GM21529 (cell line): ENCODE results near the gene SSR2.
"Not testable (repeated sequence)": the region's sequence is repeated elsewhere in the genome, so short reads cannot be mapped to it uniquely, and the experiment has no call there.

Experiments
- ATAC-seq: cut with Tn5 transposase; IDR thresholded peaks from one replicate; pipeline ENCODE4 v1.9.1; 2021; ENCODE audit not compliant: unreplicated experiment

The SSR2 gene

DNA sequence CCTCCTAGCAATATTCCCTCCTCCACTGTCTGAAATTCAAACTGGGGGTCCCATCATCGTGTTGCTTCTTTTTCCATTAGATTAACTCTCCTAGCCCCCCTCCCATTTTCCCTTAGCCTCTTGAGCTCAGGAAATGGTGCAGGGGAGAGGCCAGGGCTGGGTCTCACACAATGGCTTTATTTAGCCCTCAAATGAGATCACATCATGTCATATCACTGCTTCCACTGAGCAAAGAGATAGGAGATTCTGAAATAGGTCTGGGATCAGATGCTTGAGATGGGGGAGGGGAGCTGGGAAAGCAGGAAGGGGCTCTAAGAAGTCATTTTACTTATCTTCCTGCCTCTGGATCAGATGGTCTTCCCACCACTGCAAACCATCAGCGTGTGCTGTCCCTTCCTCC lies 24.6 kb downstream of the SSR2 start:
- ATAC-seq = no peak

DNA sequence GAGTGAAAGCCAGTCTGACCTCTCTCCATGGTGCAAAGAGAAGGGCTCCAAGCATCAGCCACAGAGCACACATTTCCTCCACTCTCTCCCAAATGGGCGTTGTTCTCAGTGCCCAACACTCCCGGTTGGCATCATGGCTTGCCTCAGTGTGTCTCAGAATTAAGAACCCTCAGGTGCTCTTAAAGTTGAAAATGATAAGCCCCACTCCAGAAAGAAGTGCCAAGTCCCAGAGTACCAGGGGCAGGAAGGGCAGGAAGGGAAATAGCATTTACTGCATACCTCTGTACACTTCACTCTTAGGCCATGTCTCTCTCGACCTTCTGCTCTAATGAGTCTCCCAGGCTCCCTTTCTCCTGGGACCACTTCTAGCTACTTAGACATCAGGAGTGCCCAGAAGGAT lies 27.2 kb downstream of the SSR2 start:
- ATAC-seq = no peak

DNA sequence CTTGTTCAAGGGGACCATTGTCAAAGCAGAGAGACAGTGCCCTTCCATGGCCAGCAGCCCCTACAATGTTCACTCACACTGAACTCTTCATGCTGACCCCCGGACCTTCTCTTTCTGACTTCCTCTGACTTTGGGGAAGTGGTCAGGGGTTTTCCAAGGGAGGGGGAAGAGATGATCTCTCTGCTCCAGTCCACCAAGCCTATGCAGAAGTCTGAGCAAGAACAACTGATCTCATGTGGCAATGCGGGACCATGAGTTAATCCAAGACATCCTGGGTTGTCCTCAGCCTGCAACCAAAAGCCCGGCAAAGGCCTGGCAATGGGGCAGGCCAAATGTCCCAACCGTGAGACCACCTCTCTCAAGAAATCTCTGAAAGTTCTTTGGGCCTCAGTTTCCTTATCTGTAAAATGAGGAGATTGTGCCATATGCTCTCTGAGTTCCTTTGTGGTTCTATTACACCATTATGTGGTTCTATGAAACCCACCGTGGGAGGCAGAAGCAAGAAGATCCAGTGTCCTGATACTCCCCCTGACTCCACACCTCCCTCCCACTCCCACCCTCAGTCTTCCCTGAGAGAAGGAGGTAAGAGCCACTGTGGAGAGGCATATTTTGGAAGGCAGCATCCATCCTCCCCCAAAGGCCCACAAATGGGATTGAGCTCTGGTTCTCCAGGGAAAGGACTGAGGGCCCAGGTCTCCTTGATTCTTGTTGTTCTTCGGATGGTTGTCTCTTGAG lies 30.6 kb downstream of the SSR2 start:
- no peak for ATAC-seq

DNA sequence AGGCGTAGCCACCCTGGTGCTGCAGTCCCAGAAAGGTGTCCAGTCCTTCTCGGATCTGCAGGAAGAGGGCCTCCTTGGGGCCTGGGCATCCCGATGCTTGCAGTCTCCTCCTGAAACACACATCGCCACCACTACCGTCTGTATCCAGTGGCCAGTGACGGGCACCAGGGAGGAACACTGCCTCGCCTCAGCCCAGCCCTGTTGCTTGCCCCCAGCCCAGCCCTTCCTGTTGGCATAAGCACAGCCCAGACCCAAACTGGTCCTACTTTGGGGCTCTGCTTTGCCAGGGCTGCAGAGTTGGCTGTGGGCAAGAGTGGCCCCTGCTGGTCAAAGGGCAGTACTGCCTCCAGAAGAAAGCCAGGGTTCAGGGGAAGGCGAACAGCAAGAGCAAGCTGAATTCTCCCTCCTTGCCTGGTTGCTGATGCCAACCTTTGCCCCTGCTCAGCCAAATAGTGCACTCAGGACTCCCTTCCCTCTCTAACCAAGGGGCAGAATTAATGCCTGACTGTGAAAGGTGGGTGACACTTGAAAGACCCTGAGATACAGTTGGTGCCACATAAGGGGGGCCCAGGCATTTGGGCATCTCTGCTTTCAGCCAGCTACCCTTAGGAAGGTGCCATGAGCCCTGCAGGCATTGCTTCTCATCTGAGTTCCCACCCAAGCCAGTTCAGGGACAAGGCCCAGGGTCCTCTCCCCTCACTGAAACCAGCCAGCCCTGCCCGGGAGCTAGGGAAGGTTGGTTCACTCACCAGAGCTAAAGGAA lies 31.3 kb downstream of the SSR2 start:
- peak; percentile 67 for ATAC-seq

DNA sequence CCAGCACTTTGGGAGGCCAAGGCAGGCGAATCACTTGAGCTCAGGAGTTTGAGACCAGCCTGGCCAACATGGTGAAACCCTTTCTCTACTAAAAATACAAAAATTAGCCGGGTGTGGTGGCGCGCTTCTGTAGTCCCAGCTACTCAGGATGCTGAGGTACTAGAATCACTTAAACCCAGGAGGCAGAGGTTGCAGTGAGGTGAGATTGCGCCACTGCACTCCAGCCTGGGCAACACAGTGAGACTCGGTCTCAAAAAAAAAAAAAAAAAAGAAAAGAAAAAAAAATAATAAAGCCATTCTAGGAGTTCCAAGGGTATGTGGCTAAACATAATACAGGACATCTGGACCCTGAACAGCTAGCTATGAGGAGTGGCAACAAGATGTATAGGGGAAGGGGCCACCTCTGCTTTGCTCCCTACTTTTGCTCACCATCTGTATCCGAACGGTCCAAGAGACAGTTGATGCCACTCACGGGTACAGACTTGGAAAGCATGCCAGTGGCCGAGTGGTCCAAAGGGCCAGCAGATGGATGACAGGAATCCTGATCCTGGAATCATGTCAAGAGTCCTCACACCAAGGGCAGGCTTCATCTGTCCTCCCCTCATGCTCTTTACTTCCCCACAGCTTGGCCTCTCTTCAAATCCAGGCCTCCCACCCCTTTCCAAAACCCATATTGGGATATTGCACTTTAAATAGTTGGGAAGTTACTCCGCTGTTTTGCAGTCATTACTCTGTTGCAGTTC lies 35.7 kb downstream of the SSR2 start:
- ATAC-seq = not testable (repeated sequence)

DNA sequence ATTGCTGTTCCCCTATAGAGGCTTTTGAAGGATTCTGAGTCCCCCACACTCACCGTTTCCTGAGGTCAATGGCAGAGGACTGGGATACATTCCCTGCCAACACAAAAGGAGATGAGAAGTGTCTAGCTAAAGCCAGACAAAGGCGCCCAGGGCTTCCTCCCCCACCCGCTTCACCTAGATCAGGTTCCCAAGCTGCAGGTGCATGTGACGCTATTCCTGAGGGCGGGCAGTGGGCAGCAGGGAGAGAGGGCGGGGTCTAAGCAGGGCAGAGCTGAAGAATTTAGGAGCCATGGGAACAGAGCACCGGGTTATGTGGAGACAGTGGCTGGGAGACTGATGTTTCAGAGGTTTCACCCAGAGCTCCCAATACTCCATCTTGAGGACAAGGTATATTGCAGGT lies 36.4 kb downstream of the SSR2 start:
- ATAC-seq = no peak

DNA sequence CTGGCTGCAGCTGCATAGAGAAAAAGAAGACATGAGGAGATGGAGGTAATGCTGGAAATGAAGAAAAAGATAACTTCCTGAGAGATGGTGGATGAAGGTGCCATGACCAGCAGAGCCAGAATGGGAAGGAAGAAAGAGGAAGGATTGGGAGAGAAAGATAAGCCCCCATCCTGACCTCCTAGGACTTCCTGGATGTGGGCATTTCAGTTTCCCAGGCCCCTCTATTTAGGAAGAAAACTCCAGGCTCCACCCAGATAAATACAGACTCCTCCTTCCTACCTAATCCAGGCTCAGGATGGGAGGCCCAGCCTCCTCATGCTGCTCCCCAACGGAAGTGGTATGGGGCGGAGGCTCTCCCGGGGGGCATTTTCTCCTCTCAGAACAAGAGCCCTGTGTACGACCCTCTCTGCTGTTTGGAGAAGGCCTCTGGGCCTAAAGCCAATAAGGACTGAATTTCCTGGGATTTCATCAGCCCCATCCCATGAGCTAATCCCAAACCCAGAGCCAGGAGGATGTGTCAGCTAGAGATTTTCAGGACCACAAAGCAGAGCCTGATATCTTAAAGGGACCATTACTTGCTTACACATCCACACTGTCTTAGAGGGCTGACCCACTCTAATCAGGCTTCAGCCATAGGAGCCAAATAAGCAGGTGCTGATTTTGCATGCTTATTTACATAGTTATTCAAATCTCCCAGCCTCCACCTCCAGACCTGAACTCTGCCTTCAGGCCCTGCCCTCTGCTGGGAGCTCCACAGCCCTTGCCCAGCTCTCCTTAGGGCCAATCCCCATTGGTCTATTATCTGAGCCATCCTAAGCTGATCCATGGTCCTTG lies 37.3 kb downstream of the SSR2 start:
- no peak for ATAC-seq

DNA sequence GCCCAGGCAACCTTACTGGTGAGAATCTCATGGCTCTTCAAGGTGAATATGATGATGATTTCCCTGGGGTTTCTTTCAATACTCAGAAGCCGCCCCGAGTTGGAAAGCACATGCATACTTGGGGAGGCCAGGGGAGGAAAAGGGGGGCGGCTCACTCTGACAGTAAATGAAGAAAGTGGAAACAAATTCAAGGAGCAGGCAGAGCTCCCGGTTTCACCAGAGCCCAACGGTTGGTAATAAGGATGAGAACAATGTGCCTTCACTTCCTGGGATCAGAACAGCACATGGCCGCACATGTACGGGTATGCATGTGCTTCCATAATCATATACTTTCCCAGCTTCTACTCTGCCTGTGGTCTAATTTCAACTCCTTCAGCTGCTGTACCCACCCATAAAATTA lies 38.6 kb downstream of the SSR2 start:
- ATAC-seq = no peak

DNA sequence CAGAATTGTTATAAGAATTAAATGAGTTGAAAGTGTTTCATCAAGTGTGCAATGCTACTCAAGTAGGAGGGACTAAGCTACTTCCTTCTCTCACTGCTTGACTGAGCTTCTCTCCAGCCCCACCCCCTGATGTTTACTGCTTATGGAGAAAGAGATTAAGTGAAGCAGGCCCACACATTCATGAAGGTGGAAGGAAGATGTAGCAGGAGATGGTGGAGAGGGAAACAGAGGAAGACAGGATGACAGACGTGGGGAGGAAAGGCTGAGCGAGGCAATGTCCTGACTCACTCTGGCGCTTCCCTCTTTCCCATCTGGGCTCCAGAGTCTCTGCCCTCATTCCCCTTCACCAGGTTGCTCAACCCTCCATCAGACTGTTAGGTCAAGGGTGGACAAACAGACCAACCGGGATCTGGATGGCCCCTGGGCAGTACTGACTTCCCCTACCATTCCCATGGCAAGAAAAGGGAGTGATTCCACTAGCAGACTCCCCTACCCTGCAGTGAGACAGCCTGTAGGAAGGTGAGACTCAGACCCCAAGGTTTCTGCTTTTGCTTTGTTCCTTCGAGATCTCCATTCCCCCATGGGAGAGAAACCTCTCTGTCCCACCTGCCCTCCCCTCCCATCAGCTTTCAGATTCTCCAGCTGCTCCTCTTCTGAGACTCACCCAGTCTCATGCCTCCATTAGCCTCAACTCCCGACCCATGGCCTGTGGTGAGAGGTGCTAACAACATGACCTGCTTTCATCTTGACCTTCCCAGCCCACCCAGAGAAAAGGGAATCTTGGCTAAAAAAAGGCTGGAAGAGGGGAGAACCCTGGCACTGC lies 39.3 kb downstream of the SSR2 start:
- no peak for ATAC-seq

DNA sequence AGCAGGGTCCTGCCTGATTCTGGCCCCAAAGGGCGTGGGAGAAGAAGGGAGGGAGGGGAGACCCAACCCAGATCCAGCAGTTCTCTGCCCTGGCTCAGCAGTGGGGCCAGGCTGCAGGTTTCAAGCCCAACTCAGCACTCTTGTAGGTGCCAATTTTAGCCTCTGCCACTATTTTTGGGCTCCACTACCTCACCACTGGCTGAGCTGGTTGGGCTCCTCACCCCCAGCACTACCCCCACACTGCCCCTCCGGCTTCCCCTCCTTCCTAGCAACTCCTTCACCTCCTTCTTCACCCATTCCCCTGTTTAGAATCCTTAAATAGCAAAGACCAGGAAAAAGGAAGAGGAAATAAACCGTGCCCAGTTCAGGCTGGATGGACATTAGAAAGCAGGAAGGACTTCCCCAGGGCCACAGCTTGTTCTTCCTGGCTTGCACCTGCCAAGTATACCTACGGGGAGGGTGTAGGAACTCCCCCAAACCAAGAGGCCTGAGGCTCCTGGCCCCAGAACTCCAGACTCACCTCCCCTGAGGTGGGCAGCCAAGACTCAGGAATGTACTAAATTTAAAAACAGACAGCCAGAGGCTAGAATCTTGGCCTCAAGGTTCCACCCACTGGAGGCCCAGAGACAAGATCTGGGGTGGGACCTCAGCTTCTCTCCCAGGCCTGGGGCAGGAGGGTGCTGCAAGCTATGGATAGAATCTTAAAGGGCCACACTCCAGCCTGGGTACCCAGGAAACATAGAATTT lies 41.0 kb downstream of the SSR2 start:
- no peak for ATAC-seq

DNA sequence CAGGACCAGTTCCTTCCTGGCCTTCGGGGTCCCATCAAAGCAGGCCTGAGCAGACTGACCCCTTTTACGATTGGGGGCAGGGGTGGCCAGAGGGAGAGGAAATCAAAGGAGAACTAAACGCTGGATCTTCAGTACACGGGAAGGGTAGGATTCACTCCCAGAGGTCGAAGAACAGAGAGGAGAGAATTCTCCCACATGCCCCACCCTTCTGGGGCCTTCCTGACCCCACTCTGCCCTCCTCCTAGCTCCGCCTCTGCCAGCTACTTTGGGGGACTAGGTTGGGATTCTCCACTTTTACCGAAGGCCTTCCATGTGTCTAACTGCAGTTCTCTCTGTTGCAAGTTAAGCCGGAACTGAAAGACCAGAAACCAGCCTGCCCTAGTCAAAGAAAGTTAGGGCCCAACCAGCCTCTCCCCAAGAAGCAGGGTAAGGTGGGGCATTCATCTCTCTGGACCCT lies 41.8 kb downstream of the SSR2 start:
- ATAC-seq = no peak

DNA sequence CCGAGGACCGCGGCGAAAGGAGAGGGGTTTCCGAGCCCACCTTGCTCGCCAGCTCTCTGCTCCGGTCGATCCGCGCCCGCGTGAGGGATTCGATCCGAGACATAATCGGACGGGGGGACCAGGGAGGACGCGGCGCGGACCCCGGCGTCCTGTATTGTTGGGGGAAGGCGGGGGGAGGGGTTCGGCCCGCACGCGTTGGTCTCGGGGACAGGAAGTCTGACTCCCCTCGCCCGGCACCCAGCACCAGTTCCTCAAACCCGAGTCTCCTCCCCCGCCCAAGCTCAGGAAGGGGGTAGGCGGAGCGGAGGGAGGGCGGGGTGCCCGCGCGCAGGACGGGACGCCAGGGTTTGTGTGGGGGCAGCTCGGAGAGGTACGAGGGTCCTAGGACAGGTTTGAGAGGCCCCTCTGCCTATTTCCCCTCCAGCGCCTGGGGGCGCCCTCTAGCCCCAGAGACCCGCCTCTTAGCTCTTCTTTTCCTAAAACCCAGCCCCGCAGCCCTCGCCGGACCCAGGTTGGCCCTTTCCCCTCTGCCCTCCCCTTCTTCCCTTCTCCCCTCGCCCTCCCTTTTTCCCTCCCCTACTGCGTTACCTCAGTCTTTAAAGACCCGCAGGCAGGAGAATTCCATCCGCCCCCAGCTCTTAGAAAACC lies 42.3 kb downstream of the SSR2 start, which contains the start of gene ARHGEF2:
TSS of gene ARHGEF2 (minus strand) at position 223 of the 648 bp plus-strand sequence. CDS start at position 103, 120 bp downstream.
- peak; percentile 39 for ATAC-seq

DNA sequence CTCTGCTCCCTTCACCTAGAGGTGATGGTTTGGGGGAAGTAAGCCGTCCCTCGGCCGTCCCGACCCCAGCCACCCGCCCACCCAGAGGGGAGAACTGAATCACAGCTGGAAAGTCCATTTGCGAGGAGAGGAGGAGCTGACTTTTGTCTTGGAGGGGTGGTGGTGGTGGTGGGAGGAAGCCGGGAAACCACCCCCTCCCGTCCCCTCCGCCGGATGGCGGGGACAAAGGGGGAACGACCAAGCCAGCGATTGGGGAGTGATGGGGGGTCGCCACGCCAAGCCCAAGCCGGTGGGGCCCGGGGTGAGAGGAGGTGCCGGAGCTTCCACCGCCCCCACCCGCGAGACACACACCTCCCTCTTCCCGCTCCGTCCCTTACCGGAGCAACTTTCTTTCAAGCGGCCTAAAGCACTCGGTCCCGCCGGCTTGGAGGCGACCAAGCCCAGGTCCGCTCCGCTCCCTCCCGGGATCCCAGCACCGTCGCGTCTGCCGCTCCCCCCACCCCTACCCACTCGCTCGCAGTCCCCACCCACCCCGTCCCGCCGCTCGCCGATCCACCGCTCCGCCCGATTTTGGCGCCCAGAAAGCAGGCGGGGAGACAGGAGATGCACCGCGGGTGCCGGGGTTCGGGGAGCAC lies 42.9 kb downstream of the SSR2 start:
- ATAC-seq = no peak

DNA sequence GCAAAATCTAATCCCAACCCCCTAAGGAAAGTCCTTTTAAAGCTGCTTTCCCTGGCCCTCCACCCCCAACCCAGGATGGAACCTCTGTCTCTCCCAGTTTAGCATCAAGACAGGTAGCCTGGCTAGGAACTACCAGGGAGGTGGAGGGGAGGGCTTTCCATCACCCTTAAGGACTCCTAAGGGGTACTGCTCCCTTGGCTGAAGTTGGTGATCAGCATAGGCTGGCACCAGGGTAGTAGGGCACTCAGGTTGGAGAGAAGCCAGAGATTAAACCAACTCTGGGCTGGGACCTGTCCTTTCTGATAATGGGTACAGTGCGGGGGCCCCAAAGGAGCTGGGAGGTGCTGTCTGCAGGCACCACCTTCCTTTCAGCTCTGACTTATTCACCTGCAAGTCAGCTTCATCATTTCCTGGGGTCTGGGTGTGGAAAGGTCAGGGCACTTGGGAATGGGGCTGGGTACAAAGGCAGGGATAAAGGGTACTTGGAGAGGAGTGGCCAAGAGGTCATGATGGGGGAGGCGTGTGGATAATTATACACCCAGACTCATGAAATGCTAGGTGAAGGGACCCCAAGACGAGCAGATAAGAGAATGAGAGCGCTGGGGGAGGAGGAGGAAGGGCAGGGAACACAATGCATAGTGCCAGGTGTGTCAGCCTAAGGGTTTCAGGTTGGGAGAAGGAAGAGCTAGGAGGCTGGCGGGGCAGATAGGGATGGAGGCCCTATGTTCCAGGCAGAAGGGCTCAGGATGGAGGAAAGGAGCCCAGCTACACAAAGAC lies 43.6 kb downstream of the SSR2 start:
- ATAC-seq = no peak

DNA sequence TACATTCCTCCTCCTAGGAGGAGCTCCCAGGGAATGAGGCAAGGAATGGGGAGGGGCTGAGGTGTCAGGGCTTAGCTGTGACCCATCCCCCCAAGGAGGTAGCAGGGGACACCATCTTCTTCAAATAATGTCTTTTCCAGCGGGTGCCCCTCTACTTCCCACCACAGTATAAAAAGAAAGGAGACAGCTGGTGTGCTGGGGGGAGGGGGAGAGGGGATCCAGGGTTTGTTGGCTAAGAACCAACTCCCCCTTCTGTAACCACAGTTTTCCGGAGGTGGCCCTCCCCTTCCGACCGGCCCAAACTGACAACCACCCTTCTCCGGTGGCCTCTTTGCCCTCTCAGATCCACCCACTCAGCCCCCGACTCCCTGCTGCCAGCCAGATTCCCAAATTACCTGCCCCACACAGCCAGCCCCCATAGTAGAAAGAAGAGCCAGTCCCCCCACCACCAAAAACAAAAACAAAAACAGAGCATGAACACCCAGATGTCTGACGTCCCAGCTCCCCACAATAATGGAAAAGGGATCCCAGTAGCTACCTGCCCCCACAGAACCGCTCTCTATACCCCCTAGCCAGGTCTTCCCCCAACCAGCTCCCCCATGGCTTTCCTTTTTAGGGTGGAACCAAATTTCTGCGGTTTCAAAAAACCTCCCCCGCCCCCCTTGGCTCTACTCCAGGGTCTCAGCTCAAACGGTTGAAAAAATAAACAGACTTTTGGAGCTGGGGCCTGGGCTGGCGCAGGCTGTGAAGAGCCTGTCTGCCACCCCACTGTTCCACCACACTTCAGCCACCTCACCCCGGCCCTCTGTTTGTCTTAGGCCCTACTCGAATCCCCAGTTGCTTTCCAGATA lies 44.5 kb downstream of the SSR2 start:
- ATAC-seq = no peak

DNA sequence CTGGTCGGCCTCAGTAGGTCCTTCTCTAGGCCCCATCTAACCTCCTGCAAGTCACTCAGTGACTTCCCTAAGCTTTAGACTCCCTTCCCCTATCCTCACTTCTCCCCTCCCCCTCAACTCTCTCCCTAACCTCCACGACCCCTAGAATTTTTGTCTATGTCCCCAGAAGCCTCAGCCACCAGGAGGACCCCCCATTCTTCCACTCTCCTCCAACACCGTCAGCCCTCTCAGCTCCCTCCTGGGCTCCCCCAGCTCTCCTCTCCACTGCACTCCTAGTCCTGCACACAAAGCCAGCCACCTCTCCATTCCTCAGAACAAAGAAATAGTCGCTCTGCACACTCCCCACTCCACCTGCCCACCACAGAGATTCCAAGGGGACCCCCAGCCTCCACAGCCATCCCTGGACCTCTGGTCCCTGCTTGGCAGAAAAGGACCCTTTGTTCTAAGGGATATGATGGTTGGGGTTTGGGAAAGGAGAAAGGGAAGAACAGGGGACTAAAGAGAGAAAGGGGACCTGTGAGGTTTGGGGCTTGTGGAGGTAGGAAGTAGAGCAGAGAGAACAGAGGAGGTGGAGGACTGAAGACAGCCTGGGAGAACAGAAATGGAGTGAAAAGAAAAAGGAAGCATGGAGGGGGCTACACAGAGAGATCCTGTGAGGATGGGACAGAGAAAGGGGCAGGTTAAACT lies 45.2 kb downstream of the SSR2 start:
- ATAC-seq = no peak
